Measurements from ENCODE around the gene CCDC85C. TPM values are rescaled to one million over a fixed set of nuclear protein-coding genes. Genes with fewer than 3 reads are reported as not detected.

CCDC85C gene
- total and polyA plus RNA-seq, 2 of the 8 experiments (the other 6 are each of a cell fraction or from before 2014, with no cell fraction given), result 16.8 to 35.8 TPM

DNA sequence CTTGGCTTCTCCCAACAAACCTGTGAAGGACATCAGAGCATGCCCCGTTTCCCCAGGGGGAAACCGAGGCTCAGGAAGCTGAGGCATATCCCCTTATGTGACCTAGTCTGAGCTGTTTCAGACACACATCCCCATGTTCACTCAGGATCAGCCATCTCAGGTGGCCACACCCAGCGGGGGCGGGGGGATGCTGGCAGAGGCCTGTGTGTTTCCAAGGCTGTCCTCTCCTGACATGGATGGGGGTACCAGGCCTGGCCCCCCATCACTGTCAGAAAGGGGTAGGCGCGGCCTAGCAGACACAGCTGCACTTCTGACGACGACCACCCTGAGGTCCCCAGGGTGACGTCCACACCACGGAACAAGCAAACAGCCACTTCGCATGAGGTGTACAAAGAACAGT is 22.1 kb downstream of the CCDC85C start (continued):
- TF ChIP-seq TEAD4 (IDR thresholded peaks at IDR 0.05; ENCODE audit: low read depth, low read length), result no peak

Measured in H1 (cell line).